D721Med (cell line): Measurements from ENCODE around the gene IQSEC1.

ENCODE experiments used
- DNase-seq: peaks from one replicate; pipeline ENCODE4 v3.0.0; 2011; ENCODE audit warnings: low spot score; ENCODE audit not compliant: insufficient read length
- FAIRE-seq: peaks from 2 replicates; lab custom pipeline; 2011; peaks lifted over from hg19 to GRCh38; lab: Jason Lieb, UNC
- CTCF ChIP-seq: IDR thresholded peaks from 2 replicates; pipeline ENCODE4 v1.5.1; 2012; ENCODE audit warnings: mild to moderate bottlenecking, control low read depth; ENCODE audit not compliant: insufficient read depth; ENCODE audit errors: missing control alignments

IQSEC1 gene

GRCh38 chr3:13078163-13078905, 5.1 kb upstream of the IQSEC1 start:
- FAIRE-seq (no peak), DNase-seq (no peak)
- TF ChIP-seq CTCF = no peak

GRCh38 chr3:13077431-13078162, 4.4 kb upstream of the IQSEC1 start:
- TF ChIP-seq CTCF = no peak
- no peak for FAIRE-seq

GRCh38 chr3:13075986-13076654, 2.9 kb upstream of the IQSEC1 start:
- no peak for TF ChIP-seq CTCF
- no peak for DNase-seq
- no peak for FAIRE-seq

More at GRCh38 chr3:13077431-13078162, 4.4 kb upstream of the IQSEC1 start:
- DNase-seq = no peak

- DNase-seq = no peak
- TF ChIP-seq CTCF = no peak
- no peak for FAIRE-seq
Measured at GRCh38 chr3:13075318-13075717, 2.1 kb upstream of the IQSEC1 start.

GRCh38 chr3:13074006-13074375, 762 bp upstream of the IQSEC1 start:
- no peak for FAIRE-seq

GRCh38 chr3:13072600-13073325, 466 bp downstream of the IQSEC1 start:
- no peak for TF ChIP-seq CTCF
- no peak for DNase-seq
- FAIRE-seq = no peak

More at GRCh38 chr3:13074006-13074375, 762 bp upstream of the IQSEC1 start:
- no peak for TF ChIP-seq CTCF
- DNase-seq = no peak
